K562 (cell line): ENCODE measurements around the gene STAT6. TPM values are rescaled to one million over a fixed set of nuclear protein-coding genes. Genes with fewer than 3 reads are reported as not detected.

Source experiments
- ATF4 ChIP-seq: fragments of 450-650 bp; formaldehyde crosslinking; IDR thresholded peaks from 2 replicates; pipeline ENCODE4 v1.4.0; 2022; ENCODE audit warnings: mild to moderate bottlenecking, moderate library complexity
- BRCA1 ChIP-seq, 2 experiments: fragments of 450-650 bp in 1 of 2; sonication (generic) in 1 of 2; formaldehyde crosslinking in 1 of 2; IDR thresholded peaks; 2 replicates each; pipeline versions ENCODE4 v1.5.0 to v1.6.1; 2017 to 2020; ENCODE audit warnings: mild to moderate bottlenecking in 1 of 2, missing genetic modification reagents in 1 of 2
- CREB3L1 ChIP-seq: fragments of 450-650 bp; IDR thresholded peaks from 2 replicates; pipeline ENCODE4 v1.6.1; 2014; ENCODE audit warnings: low read depth, mild to moderate bottlenecking, moderate library complexity, borderline replicate concordance
- GABPB1 ChIP-seq: sonication (generic); formaldehyde crosslinking; IDR thresholded peaks from 2 replicates; pipeline ENCODE4 v1.8.0; 2022; ENCODE audit warnings: mild to moderate bottlenecking, missing genetic modification reagents
- MTA3 ChIP-seq: fragments of 450-650 bp; formaldehyde crosslinking; IDR thresholded peaks from 2 replicates; pipeline ENCODE4 v1.6.1; 2017; ENCODE audit warnings: mild to moderate bottlenecking, borderline replicate concordance
- PPARD ChIP-seq: fragments of 250-450 bp; sonication (Bioruptor Pico); IDR thresholded peaks from 2 replicates; pipeline ENCODE4 v1.8.0; 2022; ENCODE audit warnings: inconsistent platforms, mild to moderate bottlenecking, moderate library complexity
- RB1 ChIP-seq: fragments of 450-650 bp; IDR thresholded peaks from 2 replicates; pipeline ENCODE4 v1.6.1; 2017; ENCODE audit warnings: low read depth, mild to moderate bottlenecking
- SETDB1 ChIP-seq: IDR thresholded peaks from one replicate; pipeline ENCODE4 v1.6.1; 2012; ENCODE audit warnings: low read length, control low read depth, inconsistent platforms
- SIN3B ChIP-seq: fragments of 450-650 bp; IDR thresholded peaks from 2 replicates; pipeline ENCODE4 v1.6.1; 2017; ENCODE audit warnings: low read depth, mild to moderate bottlenecking, moderate library complexity
- SMARCC2 ChIP-seq: fragments of 450-650 bp; IDR thresholded peaks from 2 replicates; pipeline ENCODE4 v1.6.1; 2017; ENCODE audit warnings: antibody characterized with exemption, moderate library complexity, mild to moderate bottlenecking, low read depth
- TARDBP ChIP-seq: fragments of 450-650 bp; IDR thresholded peaks from 2 replicates; pipeline ENCODE4 v1.6.1; 2016
- TRIM28 ChIP-seq: fragments of 450-650 bp; IDR thresholded peaks from 2 replicates; pipeline ENCODE4 v1.6.1; 2017
- ZNF184 ChIP-seq: sonication (generic); formaldehyde crosslinking; IDR thresholded peaks from 2 replicates; pipeline ENCODE4 v1.5.0; 2020; ENCODE audit warnings: missing genetic modification reagents
- ZNF347 ChIP-seq: fragments of 450-650 bp; formaldehyde crosslinking; IDR thresholded peaks from 2 replicates; pipeline ENCODE4 v1.4.0; 2020; ENCODE audit warnings: low read depth, mild to moderate bottlenecking, moderate library complexity
- ZNF431 ChIP-seq: sonication (generic); formaldehyde crosslinking; IDR thresholded peaks from 2 replicates; pipeline ENCODE4 v1.8.0; 2022; ENCODE audit warnings: mild to moderate bottlenecking, missing genetic modification reagents
- ZNF592 ChIP-seq: fragments of 450-650 bp; IDR thresholded peaks from 2 replicates; pipeline ENCODE4 v1.6.1; 2017; ENCODE audit warnings: antibody characterized with exemption, mild to moderate bottlenecking
- ZZZ3 ChIP-seq: fragments of 450-650 bp; IDR thresholded peaks from 2 replicates; pipeline ENCODE4 v1.6.1; 2016; ENCODE audit warnings: antibody characterized with exemption, mild to moderate bottlenecking, moderate library complexity
- polyA plus RNA-seq, 8 experiments: library from polyadenylated mRNA; depleted of rRNA in 4 of 8; stranded (reverse) in 5 of 8; unstranded in 3 of 8; fragments of >200 nt; fragmentation: Nextera tagmentation in 2 of 8; fragmentation: Illumina TruSeq in 1 of 8; extraction: Ambion mirVana in 2 of 8; extraction: Trizol in 1 of 8; gene quantifications; 2 replicates each; pipeline versions ENCODE4 v1.2.1 to v1.2.3, GENCODE V29; 2011 to 2014; ENCODE audit warnings: inconsistent platforms in 1 of 8, missing spikeins in 1 of 8
- total RNA-seq, 7 experiments: library from RNA; depleted of rRNA in 6 of 7; stranded (reverse); fragments of >200 nt in 6 of 7; fragmentation: Illumina TruSeq in 2 of 7; extraction: Trizol in 2 of 7; gene quantifications; 2 replicates each; pipeline versions ENCODE4 v1.2.1 to v1.2.3, GENCODE V29; 2011 to 2021; ENCODE audit warnings: low replicate concordance in 1 of 7
- TF ChIP-seq, protein P1 (sequence below): sonication (generic); formaldehyde crosslinking; IDR thresholded peaks from 2 replicates; pipeline ENCODE4 v1.8.1; 2023; ENCODE audit warnings: mild to moderate bottlenecking, missing genetic modification reagents, moderate library complexity
- TF ChIP-seq, protein P2 (sequence below): fragments of 450-650 bp; IDR thresholded peaks from one replicate; pipeline ENCODE4 v1.6.1; 2018; ENCODE audit warnings: mild to moderate bottlenecking, moderate library complexity; ENCODE audit not compliant: partially characterized antibody
- TF ChIP-seq, protein P3 (sequence below): fragments of 450-650 bp; IDR thresholded peaks from 2 replicates; pipeline ENCODE4 v1.6.1; 2016; ENCODE audit warnings: missing biosample characterization, missing genetic modification characterization

Gene STAT6
- total and polyA plus RNA-seq, 9 of the 15 experiments (the other 6 are each of a cell fraction or from before 2014, with no cell fraction given), result 2.4 to 49.5 (median 26.5) TPM

GRCh38 chr12:57069523-57069922 lies 41.6 kb downstream of the STAT6 start (continued):
- TF ChIP-seq, protein P1, sequence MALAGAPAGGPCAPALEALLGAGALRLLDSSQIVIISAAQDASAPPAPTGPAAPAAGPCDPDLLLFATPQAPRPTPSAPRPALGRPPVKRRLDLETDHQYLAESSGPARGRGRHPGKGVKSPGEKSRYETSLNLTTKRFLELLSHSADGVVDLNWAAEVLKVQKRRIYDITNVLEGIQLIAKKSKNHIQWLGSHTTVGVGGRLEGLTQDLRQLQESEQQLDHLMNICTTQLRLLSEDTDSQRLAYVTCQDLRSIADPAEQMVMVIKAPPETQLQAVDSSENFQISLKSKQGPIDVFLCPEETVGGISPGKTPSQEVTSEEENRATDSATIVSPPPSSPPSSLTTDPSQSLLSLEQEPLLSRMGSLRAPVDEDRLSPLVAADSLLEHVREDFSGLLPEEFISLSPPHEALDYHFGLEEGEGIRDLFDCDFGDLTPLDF (CRISPR knock-in tag), result no peak
- TF ChIP-seq ZNF347 (no peak), SETDB1 (no peak), ZNF592 (peak; percentile 60), SMARCC2 (no peak), BRCA1 (IDR thresholded peaks at IDR 0.05) (no peak), BRCA1 (CRISPR knock-in tag; IDR thresholded peaks at IDR 0.05) (no peak), PPARD (CRISPR knock-in tag) (no peak), RB1 (peak; percentile 19; the same call in 1 of the 2 replicates), MTA3 (0 out of 2 replicates have a peak, but pooled peaks have one; percentile 38), GABPB1 (CRISPR knock-in tag) (0 out of 2 replicates have a peak, but pooled peaks have one; percentile 22), ZZZ3 (no peak), SIN3B (no peak), TRIM28 (0 out of 2 replicates have a peak, but pooled peaks have one; percentile 22), ATF4 (CRISPR knock-in tag) (peak; percentile 25; the same call in 1 of the 2 replicates), ZNF184 (CRISPR knock-in tag) (no peak), TARDBP (no peak), ZNF431 (CRISPR knock-in tag) (no peak), CREB3L1 (no peak)
- TF ChIP-seq, protein P2, sequence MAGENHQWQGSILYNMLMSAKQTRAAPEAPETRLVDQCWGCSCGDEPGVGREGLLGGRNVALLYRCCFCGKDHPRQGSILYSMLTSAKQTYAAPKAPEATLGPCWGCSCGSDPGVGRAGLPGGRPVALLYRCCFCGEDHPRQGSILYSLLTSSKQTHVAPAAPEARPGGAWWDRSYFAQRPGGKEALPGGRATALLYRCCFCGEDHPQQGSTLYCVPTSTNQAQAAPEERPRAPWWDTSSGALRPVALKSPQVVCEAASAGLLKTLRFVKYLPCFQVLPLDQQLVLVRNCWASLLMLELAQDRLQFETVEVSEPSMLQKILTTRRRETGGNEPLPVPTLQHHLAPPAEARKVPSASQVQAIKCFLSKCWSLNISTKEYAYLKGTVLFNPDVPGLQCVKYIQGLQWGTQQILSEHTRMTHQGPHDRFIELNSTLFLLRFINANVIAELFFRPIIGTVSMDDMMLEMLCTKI, result no peak
- TF ChIP-seq, protein P3, sequence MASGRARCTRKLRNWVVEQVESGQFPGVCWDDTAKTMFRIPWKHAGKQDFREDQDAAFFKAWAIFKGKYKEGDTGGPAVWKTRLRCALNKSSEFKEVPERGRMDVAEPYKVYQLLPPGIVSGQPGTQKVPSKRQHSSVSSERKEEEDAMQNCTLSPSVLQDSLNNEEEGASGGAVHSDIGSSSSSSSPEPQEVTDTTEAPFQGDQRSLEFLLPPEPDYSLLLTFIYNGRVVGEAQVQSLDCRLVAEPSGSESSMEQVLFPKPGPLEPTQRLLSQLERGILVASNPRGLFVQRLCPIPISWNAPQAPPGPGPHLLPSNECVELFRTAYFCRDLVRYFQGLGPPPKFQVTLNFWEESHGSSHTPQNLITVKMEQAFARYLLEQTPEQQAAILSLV (tag), result no peak
